ENCODE data around the gene GALR3.

- TF ChIP-seq EZH2phosphoT487 (IDR thresholded peaks at IDR 0.05; ENCODE audit: unreplicated experiment), result no peak
- no peak for TF ChIP-seq EZH2 (IDR thresholded peaks at IDR 0.05; ENCODE audit: low read depth, unreplicated experiment)
- TF ChIP-seq CTCF (conservative IDR thresholded peaks at IDR 0.05; ENCODE audit: low read depth in 2 of 2), result no peak
- TF ChIP-seq REST (IDR thresholded peaks at IDR 0.05; ENCODE audit: unreplicated experiment), result no peak
- TF ChIP-seq POLR2AphosphoS5 (IDR thresholded peaks at IDR 0.05; ENCODE audit: low read depth), result no peak
- no peak for TF ChIP-seq NANOG (IDR thresholded peaks at IDR 0.05; ENCODE audit: borderline replicate concordance)
- no peak for TF ChIP-seq ETS1 (IDR thresholded peaks at IDR 0.05)
- TF ChIP-seq CREB1 (CRISPR knock-in tag; IDR thresholded peaks at IDR 0.05; ENCODE audit: low read depth), result no peak
- TF ChIP-seq ZNF331 (CRISPR knock-in tag; IDR thresholded peaks at IDR 0.05; ENCODE audit: low read depth), result no peak
- TF ChIP-seq STAT1 (IDR thresholded peaks at IDR 0.05; ENCODE audit: unreplicated experiment), result no peak
Measured at GRCh38 chr22:37827056-37827455, 3.9 kb downstream of the GALR3 start.
